Neural cell (in vitro differentiated cells): ENCODE data around the gene CACNA1B.

ENCODE experiments used
- CTCF ChIP-seq: fragments of 450-650 bp; IDR thresholded peaks from 2 replicates; pipeline ENCODE4 v1.5.1; 2014; ENCODE audit warnings: antibody characterized with exemption, mild to moderate bottlenecking, moderate library complexity; ENCODE audit not compliant: poor library complexity, severe bottlenecking
- EP300 ChIP-seq: fragments of 450-650 bp; conservative IDR thresholded peaks from 2 replicates; pipeline ENCODE4 v1.6.1; 2014; ENCODE audit warnings: antibody characterized with exemption, mild to moderate bottlenecking, moderate library complexity; ENCODE audit not compliant: poor library complexity, severe bottlenecking
- EZH2 ChIP-seq: fragments of 200-600, 300-800 bp; shearing (Covaris generic), sonication (generic); IDR thresholded peaks from 2 replicates; pipeline ENCODE4 v1.6.1; 2014; ENCODE audit warnings: antibody characterized with exemption, low read length, borderline replicate concordance, mild to moderate bottlenecking; ENCODE audit not compliant: insufficient read depth, poor library complexity, severe bottlenecking
- MXI1 ChIP-seq: fragments of 450-650 bp; conservative IDR thresholded peaks from 2 replicates; pipeline ENCODE4 v1.6.1; 2014; ENCODE audit warnings: antibody characterized with exemption, mild to moderate bottlenecking; ENCODE audit not compliant: poor library complexity, severe bottlenecking
- POLR2AphosphoS5 ChIP-seq: IDR thresholded peaks from 2 replicates; pipeline ENCODE4 v1.6.1; 2012
- RAD21 ChIP-seq: fragments of 450-650 bp; conservative IDR thresholded peaks from 2 replicates; pipeline ENCODE4 v1.6.1; 2014; ENCODE audit warnings: antibody characterized with exemption, mild to moderate bottlenecking, moderate library complexity
- REST ChIP-seq: IDR thresholded peaks from 2 replicates; pipeline ENCODE4 v1.6.1; 2012; ENCODE audit warnings: borderline replicate concordance
- SMC3 ChIP-seq: fragments of 450-650 bp; conservative IDR thresholded peaks from 2 replicates; pipeline ENCODE4 v1.6.1; 2014; ENCODE audit warnings: antibody characterized with exemption, mild to moderate bottlenecking, moderate library complexity; ENCODE audit not compliant: poor library complexity

- TF ChIP-seq CTCF: no peak
- TF ChIP-seq RAD21: no peak
- no peak for TF ChIP-seq EZH2
- TF ChIP-seq MXI1: no peak
- no peak for TF ChIP-seq POLR2AphosphoS5
- no peak for TF ChIP-seq REST
- no peak for TF ChIP-seq EP300
- TF ChIP-seq SMC3: no peak
Observed at GRCh38 chr9:137875846-137876245, 1.7 kb upstream of the CACNA1B start.
